HEK293 (cell line): ENCODE measurements around the gene USP2.

ENCODE experiments used
- CTCF ChIP-seq: fragments of 450-650 bp; formaldehyde crosslinking; IDR thresholded peaks from 2 replicates; pipeline ENCODE4 v1.5.1; 2016; ENCODE audit warnings: missing biosample characterization, missing genetic modification characterization
- PRDM10 ChIP-seq: fragments of 450-650 bp; formaldehyde crosslinking; IDR thresholded peaks from 2 replicates; pipeline ENCODE4 v1.5.1; 2016; ENCODE audit warnings: missing biosample characterization, missing genetic modification characterization
- SP2 ChIP-seq: fragments of 450-650 bp; formaldehyde crosslinking; IDR thresholded peaks from 2 replicates; pipeline ENCODE4 v1.5.1; 2016; ENCODE audit warnings: missing biosample characterization, missing genetic modification characterization
- ZEB2 ChIP-seq: fragments of 450-650 bp; formaldehyde crosslinking; IDR thresholded peaks from 2 replicates; pipeline ENCODE4 v1.5.1; 2016; ENCODE audit warnings: missing biosample characterization, missing genetic modification characterization
- ZNF510 ChIP-seq: fragments of 450-650 bp; formaldehyde crosslinking; IDR thresholded peaks from 2 replicates; pipeline ENCODE4 v1.5.1; 2018; ENCODE audit warnings: mild to moderate bottlenecking, missing genetic modification characterization, missing biosample characterization; ENCODE audit not compliant: insufficient replicate concordance
- ZNF561 ChIP-seq: fragments of 450-650 bp; IDR thresholded peaks from 2 replicates; pipeline ENCODE4 v1.5.1; 2018; ENCODE audit warnings: missing biosample characterization, missing genetic modification characterization, borderline replicate concordance

- no peak for TF ChIP-seq CTCF
- TF ChIP-seq PRDM10 (tag by site-specific recombination), result no peak
- no peak for TF ChIP-seq ZNF510
- TF ChIP-seq SP2 (tag by site-specific recombination), result no peak
- TF ChIP-seq ZEB2, result no peak
- TF ChIP-seq ZNF561 (tag by site-specific recombination), result no peak
Measured at GRCh38 chr11:119359365-119360214, 21.9 kb downstream of the USP2 start.
